ENCODE data around the gene LRPAP1.

Gene LRPAP1

DNA sequence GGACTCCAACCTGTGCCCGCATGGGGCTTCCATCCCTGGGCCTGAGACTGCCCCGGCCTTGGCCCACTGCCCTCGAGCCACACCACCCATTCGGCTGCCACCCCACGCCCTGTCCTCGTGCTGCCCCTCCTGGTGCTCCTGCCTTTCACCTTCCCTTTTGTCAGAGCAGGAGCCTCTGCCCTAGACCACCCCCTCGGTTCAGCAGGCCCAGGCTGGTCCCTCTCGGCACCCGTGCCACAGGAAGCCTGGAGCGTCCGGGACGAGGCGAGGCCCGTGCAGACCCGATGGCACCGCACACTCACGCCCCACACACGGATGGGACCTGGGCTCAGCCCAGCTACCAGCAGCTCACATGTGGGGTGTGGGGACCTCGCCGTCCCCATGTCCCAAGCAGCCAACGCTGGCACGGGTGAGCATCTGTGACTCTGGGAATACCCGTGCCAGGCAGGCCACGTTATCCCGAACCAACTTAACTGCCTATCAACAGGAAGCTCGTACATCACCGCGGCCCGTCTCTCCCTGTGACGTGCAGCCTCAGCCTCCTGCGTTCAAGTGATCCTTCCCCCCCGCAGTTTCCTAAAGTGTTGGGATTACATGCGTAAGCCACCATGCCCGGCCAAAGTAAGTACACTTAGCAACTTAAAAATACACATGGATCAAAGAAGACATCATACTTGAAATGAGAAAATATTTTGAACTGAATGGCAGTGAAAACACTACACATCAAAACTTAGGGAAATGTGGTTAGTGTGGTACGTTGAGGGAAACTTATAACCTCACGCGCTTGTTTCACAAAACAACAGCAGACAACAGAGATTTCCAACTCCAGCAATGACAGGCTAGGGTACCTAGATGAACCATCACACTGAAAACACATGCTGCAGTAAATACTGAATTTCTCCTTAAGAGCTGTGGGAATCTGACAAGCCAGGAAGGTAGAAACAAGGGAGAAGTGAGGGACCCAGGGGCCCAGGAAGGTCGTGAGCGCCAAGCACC is 29.0 kb downstream of the LRPAP1 start:
- Mint-ChIP-seq H3K27ac (no peak overlapping the region), H3K27me3 (no peaks in the 10 kb centered on the region), H3K9me3 (no peaks in the 10 kb centered on the region), H3K4me1 (peaks cover 12% of the 10 kb centered on the region), H3K36me3 (peaks cover 7% of the 10 kb centered on the region), H3K4me3 (no peak overlapping the region)

DNA sequence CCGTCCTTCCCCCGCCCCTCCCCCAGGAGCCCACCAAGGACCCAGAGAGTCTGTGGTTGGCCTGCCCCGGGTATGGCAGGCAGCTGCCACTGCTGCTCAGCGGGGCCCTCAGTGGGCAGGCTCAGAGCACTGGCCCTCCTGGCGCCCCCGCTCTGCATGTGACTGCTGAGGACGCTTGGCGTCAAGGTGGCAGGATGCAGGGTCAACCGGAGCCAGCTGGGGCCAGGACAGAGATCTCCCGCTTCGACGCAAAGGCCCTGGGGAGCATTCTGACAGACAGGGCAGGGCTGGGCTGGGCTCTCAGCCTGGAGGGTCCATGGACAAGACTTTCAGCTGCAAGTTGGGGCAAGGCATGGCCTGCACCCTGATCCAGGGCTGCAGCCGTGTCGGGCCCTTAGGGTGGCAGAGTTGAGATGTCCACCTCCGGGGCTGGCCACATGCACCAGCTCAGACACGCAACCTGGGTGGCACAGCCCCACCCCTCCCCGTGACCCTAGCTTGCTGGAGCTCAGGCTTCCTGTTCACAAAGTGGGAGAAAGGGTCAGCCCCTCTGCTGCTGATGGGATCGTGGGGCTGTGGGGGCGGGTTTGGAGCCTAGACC is 30.3 kb downstream of the LRPAP1 start:
- Mint-ChIP-seq H3K4me3 (no peak overlapping the region), H3K27me3 (no peaks in the 10 kb centered on the region), H3K27ac (no peak overlapping the region), H3K9me3 (no peaks in the 10 kb centered on the region), H3K4me1 (peaks cover 6% of the 10 kb centered on the region), H3K36me3 (peaks cover 2% of the 10 kb centered on the region)

DNA sequence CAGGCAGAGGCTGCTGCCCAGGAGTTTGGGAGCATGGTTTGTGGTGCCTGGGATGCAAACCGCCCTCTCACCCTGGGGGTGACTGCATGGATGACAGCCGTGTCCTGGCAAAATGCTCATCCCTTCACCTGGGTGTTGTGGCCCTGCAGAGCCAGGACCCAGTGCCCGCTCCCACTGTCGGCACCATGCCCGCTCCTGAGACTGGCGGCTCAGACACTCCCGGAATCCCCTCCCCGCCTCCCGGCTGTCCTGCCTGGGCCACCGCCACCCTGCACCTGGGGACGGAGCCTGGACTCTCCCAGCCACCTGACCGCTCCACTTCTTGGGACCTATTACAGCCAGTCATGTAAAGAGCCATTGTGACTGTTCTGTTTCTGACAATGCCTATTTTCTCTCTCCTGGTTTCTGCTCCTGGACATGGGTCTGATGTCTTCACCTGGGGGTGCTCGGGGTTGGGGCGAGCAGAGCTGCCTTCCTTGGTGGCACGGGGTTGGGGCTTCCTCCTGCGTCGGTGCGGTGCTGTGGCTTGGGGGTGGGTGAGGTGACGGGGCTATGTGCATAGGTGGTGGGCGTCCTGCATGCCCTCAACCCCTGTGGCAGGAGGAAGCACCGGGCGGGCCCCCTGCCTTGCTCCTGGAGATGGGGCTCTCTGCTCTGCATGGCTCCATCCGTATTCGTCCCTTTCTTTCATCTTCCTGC is 30.9 kb downstream of the LRPAP1 start:
- H3K27ac Mint-ChIP-seq: no peak overlapping the region

GRCh38 chr4:3500634-3501101 is 31.6 kb downstream of the LRPAP1 start:
- H3K27me3 Mint-ChIP-seq: no peaks in the 10 kb centered on the region
- H3K4me3 Mint-ChIP-seq: no peak overlapping the region
- no peaks in the 10 kb centered on the region for H3K9me3 Mint-ChIP-seq
- H3K36me3 Mint-ChIP-seq: peaks cover 2% of the 10 kb centered on the region
- no peak overlapping the region for H3K27ac Mint-ChIP-seq
- H3K4me1 Mint-ChIP-seq: peaks cover 6% of the 10 kb centered on the region

More for the DNA sequence above, 30.9 kb downstream of the LRPAP1 start:
- H3K36me3 Mint-ChIP-seq: peaks cover 2% of the 10 kb centered on the region
- H3K4me1 Mint-ChIP-seq: peaks cover 6% of the 10 kb centered on the region
- H3K27me3 Mint-ChIP-seq: no peaks in the 10 kb centered on the region
- H3K4me3 Mint-ChIP-seq: no peak overlapping the region
- H3K9me3 Mint-ChIP-seq: no peaks in the 10 kb centered on the region

- Mint-ChIP-seq H3K36me3 (peaks cover 2% of the 10 kb centered on the region), H3K9me3 (no peaks in the 10 kb centered on the region), H3K4me1 (peaks cover 6% of the 10 kb centered on the region), H3K4me3 (no peak overlapping the region), H3K27ac (no peak overlapping the region), H3K27me3 (peaks cover 1% of the 10 kb centered on the region)
Measured at GRCh38 chr4:3500111-3500510, 32.1 kb downstream of the LRPAP1 start.

DNA sequence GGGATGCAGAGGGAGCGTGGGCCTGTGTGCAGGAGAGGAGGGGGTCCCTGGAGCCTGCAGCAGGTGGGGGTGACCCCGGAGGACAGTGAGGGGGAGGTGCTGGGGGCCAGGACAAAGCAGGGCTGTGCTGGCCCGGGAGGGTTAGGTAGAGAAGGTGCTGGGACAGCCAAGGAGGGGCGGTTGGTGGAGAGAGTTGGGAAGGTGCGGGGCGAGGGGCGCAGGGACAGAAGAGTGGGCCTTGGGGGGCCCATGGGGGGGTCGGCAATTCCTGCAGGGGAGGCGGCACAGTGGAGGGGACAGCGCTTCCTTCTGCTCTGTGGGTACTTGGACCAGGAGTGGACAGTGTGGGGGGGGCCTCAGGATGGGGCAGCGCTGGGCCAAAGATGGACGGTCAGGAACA is 32.5 kb downstream of the LRPAP1 start:
- peaks cover 1% of the 10 kb centered on the region for H3K27me3 Mint-ChIP-seq
- H3K4me1 Mint-ChIP-seq: peaks cover 6% of the 10 kb centered on the region
- H3K4me3 Mint-ChIP-seq: no peak overlapping the region
- H3K27ac Mint-ChIP-seq: no peak overlapping the region
- H3K36me3 Mint-ChIP-seq: peaks cover 2% of the 10 kb centered on the region
- no peaks in the 10 kb centered on the region for H3K9me3 Mint-ChIP-seq

DNA sequence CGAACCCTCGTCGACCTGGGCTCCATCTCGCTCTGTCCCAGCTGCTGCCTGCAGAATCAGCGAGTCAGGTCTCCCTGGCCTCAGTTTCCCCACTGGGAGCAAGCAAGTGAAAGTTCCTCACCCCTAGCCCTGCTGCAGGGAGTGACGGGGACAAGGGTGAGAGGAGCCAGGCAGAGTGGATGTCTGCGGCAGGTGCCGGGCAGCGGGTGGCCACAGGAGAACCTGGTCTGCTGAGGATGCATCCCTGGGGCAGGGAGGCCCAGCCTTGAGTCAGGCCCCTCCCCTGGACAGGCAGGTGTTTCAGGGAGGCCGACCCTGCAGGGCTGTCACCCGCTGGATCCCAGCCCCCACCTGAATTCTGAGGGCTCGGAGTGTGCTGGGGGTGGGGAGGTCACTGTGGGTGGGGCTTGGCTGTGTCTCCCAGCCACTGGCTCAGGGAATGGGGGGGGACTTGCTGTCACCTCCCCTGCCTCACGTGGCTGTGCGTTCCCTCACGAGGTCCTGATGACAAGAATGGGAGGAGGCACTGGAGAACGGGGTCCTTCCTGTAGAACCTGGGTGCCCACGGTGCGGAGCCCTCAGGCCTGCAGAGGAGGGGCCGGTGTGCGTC is 33.2 kb downstream of the LRPAP1 start:
- H3K27me3 Mint-ChIP-seq: peaks cover 3% of the 10 kb centered on the region
- H3K36me3 Mint-ChIP-seq: peaks cover 2% of the 10 kb centered on the region
- H3K9me3 Mint-ChIP-seq: no peaks in the 10 kb centered on the region
- H3K4me1 Mint-ChIP-seq: peaks cover 6% of the 10 kb centered on the region
- no peak overlapping the region for H3K27ac Mint-ChIP-seq
- no peak overlapping the region for H3K4me3 Mint-ChIP-seq

- Mint-ChIP-seq H3K9me3 (no peaks in the 10 kb centered on the region), H3K36me3 (peaks cover 1% of the 10 kb centered on the region), H3K4me3 (no peak overlapping the region), H3K4me1 (peaks cover 3% of the 10 kb centered on the region), H3K27ac (no peak overlapping the region), H3K27me3 (peaks cover 3% of the 10 kb centered on the region)
Measured at GRCh38 chr4:3498407-3498806, 33.8 kb downstream of the LRPAP1 start.

GRCh38 chr4:3497523-3498389 is 34.5 kb downstream of the LRPAP1 start:
- Mint-ChIP-seq H3K27me3 (peaks cover 3% of the 10 kb centered on the region), H3K36me3 (no peaks in the 10 kb centered on the region), H3K4me3 (no peak overlapping the region), H3K4me1 (no peaks in the 10 kb centered on the region), H3K27ac (no peak overlapping the region), H3K9me3 (no peaks in the 10 kb centered on the region)

DNA sequence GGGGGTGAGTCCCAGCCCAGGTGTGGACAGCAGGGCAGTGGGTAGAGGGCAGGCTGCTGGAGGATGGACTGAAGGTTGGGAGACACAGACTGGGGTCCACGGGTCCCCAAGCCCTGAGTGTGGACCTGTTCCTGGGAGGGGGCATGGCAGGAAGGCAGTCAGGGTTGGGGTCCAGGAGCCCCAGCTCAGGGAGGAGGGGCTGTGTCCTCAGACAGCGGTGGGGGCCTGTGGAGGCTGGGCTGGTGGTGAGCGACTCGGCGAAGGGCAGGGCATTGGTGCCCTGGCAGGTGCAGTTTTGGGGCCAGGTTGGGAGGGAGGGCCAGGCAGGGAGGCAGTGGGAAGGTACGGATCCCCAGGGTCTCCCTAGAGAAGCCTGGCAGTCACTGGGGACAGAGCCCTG is 35.1 kb downstream of the LRPAP1 start:
- no peaks in the 10 kb centered on the region for H3K36me3 Mint-ChIP-seq

DNA sequence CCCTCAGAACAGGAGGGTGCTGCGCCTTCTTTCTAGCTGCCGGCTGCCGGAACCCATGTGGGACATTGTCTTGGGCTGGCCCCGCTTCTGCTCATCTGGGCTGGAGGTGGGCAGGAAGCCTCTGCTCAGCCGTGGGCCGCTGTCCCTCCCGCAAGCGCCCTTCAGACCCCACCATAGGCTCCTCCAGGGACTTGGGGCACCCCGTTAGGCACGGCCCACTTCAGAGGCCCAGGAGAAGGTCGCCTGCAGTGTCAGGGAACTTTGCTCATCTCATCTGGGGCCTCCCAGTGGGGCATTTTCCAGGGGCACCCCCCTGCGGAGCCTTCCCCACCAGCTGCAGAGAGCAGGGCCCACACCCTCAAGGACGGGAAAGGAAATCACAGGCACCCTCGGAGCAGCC is 36.2 kb downstream of the LRPAP1 start:
- Mint-ChIP-seq H3K36me3 (no peaks in the 10 kb centered on the region), H3K4me1 (no peaks in the 10 kb centered on the region), H3K27me3 (peaks cover 13% of the 10 kb centered on the region), H3K27ac (no peak overlapping the region), H3K4me3 (no peak overlapping the region), H3K9me3 (no peaks in the 10 kb centered on the region)

More for the DNA sequence above, 35.1 kb downstream of the LRPAP1 start:
- no peaks in the 10 kb centered on the region for H3K4me1 Mint-ChIP-seq
- H3K27me3 Mint-ChIP-seq: peaks cover 4% of the 10 kb centered on the region
- no peak overlapping the region for H3K27ac Mint-ChIP-seq
- H3K9me3 Mint-ChIP-seq: no peaks in the 10 kb centered on the region
- H3K4me3 Mint-ChIP-seq: no peak overlapping the region

- Mint-ChIP-seq H3K4me3 (no peak overlapping the region), H3K4me1 (no peaks in the 10 kb centered on the region), H3K9me3 (no peaks in the 10 kb centered on the region), H3K36me3 (no peaks in the 10 kb centered on the region), H3K27me3 (peaks cover 15% of the 10 kb centered on the region), H3K27ac (no peak overlapping the region)
Measured at GRCh38 chr4:3495204-3495975, 36.8 kb downstream of the LRPAP1 start.

DNA sequence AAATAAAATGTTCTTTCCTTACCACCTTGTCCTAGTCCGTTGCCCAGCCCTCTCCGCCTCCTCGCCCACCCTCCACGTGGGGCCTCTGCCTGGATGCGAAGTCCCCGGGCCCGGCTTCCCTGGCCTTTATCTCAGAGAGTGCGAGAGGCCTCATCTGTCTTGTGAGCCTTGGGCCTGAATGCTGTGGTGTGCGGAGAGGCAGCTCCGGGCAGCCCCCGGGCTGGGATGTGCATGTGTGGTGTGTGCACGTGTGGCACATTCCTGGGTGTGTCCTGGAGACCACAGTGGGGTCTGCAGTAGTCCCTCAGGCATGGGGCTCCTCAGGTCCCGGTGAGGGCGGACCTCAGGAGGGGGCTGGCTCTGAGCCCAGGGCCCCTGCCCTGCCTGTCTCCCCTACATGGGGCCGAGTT is 37.8 kb downstream of the LRPAP1 start:
- Mint-ChIP-seq H3K36me3 (no peaks in the 10 kb centered on the region), H3K27ac (no peak overlapping the region), H3K27me3 (peaks cover 15% of the 10 kb centered on the region), H3K4me3 (no peak overlapping the region), H3K4me1 (no peaks in the 10 kb centered on the region), H3K9me3 (no peaks in the 10 kb centered on the region)
